T-helper 2 cell treated with Interferon-gamma antibody and Interleukin-4, amounts not matched to agents 5 μg/mL and 100 μg/mL, for 36 hours (primary cell): ENCODE results near the gene REG4.
A peak's percentile ranks its signal among the peaks of the same experiment; 100 is the strongest.

ENCODE experiments used
- DNase-seq: peaks from one replicate; pipeline ENCODE4 v3.0.0; 2021; ENCODE audit warnings: low spot score
- H3K27ac Mint-ChIP-seq: one replicate; pipeline ENCODE4 v1.8.0; 2021; ENCODE audit warnings: mild to moderate bottlenecking, mixed read lengths
- H3K27me3 Mint-ChIP-seq: one replicate; pipeline ENCODE4 v1.8.0; 2021; ENCODE audit warnings: low read depth, mixed read lengths
- H3K36me3 Mint-ChIP-seq: one replicate; pipeline ENCODE4 v1.8.0; 2021; ENCODE audit warnings: low read depth, mixed read lengths
- H3K4me1 Mint-ChIP-seq: one replicate; pipeline ENCODE4 v1.8.0; 2021; ENCODE audit warnings: low read depth, mixed read lengths
- H3K4me3 Mint-ChIP-seq: one replicate; pipeline ENCODE4 v1.8.0; 2022; ENCODE audit warnings: mild to moderate bottlenecking, moderate library complexity, mixed read lengths
- H3K9me3 Mint-ChIP-seq: one replicate; pipeline ENCODE4 v1.8.0; 2021; ENCODE audit warnings: mixed read lengths

The REG4 gene

DNA sequence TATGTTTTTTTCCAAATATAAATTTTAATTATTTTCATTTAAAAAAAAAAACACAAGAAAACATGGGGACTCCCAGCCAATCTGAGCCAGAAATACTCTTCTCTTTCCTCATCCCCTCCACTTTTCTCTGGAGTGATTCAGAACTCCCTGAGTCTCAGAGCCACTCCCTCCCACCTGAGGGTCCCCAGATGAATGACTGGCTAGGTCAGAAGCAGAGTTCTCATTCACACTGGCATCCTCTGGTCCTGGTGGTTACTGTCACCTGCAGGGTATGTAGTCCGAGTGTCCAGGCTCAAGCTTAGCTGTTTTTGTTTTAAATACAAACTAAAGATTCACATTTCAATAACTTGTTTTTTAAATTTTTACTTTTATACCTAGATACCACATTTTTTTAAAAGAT is 48.9 kb downstream of the REG4 start:
- H3K27ac Mint-ChIP-seq, result no peak overlapping the region
- H3K27me3 Mint-ChIP-seq, result peaks cover 58% of the 10 kb centered on the region
- H3K4me3 Mint-ChIP-seq, result no peak overlapping the region
- no peaks in the 10 kb centered on the region for H3K9me3 Mint-ChIP-seq
- DNase-seq, result no peak
- peaks cover 2% of the 10 kb centered on the region for H3K4me1 Mint-ChIP-seq
- no peaks in the 10 kb centered on the region for H3K36me3 Mint-ChIP-seq

DNA sequence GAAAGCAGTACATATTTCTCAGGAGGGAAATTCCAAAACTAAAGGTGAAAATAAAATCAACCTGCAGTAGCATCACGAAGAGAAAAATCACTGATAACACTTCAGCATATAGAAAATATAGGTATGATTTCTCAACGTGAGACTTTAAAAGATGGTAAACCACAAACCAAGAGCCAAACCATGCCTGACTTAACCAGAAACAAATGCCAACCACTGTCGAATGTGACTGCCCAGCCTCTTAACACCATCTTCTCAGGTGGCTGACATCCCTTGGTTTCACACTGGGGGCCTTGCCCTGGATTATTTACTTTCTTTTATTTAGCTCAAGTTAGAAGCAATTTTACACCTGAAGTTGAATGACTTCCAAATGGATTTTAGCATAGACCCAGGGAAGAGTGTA is 52.7 kb downstream of the REG4 start:
- no peak overlapping the region for H3K4me3 Mint-ChIP-seq
- H3K9me3 Mint-ChIP-seq, result no peaks in the 10 kb centered on the region
- peaks cover 2% of the 10 kb centered on the region for H3K4me1 Mint-ChIP-seq
- peaks cover 44% of the 10 kb centered on the region for H3K27me3 Mint-ChIP-seq
- no peak for DNase-seq
- no peaks in the 10 kb centered on the region for H3K36me3 Mint-ChIP-seq
- H3K27ac Mint-ChIP-seq, result no peak overlapping the region

DNA sequence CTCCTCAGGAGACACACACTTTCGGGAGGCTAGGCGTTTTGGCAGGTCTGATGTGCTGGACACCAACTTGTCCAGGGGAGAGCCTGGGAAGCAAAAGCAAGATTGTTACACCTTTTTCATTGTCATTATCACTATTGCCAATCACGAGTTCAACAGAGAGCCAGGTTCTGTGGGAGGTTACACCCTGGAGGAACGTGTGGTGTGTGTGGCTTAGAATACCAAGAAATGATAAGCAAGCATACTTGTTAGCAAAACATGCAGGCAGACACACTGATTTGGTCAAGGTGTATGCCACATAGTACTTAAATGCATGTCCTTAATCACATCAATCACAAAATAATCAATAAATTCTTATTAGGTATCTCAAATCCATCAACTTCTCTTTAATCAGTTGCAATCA is 58.7 kb downstream of the REG4 start:
- no peak for DNase-seq
- H3K4me3 Mint-ChIP-seq, result peak overlapping the region; percentile 63
- H3K9me3 Mint-ChIP-seq, result no peaks in the 10 kb centered on the region
- peak overlapping the region; percentile 44 for H3K27ac Mint-ChIP-seq
- no peaks in the 10 kb centered on the region for H3K36me3 Mint-ChIP-seq
- H3K27me3 Mint-ChIP-seq, result peaks cover 50% of the 10 kb centered on the region
- H3K4me1 Mint-ChIP-seq, result peaks cover 12% of the 10 kb centered on the region

DNA sequence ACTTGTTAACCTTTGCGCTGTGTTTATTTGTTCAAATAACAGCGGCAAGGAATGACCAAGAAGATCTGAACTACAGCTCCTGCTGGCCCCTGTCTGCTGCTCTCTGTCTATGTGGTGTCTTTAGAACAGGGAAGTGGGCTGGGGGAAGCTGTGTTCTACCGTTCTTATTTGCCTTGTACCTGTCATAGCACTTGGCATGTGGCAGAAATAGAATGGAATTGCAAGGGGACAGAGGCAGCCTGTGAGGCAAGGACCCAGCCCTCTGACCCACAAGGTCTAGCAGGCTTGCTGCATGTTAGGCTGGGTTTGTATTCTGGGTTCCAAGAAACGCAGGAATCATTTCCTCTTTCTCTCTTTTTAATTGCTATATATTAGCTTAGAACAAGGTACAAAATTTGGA is 63.2 kb downstream of the REG4 start:
- Mint-ChIP-seq H3K9me3 (no peaks in the 10 kb centered on the region), H3K27ac (no peak overlapping the region), H3K4me1 (peaks cover 18% of the 10 kb centered on the region), H3K36me3 (peaks cover 10% of the 10 kb centered on the region), H3K27me3 (peaks cover 30% of the 10 kb centered on the region), H3K4me3 (no peak overlapping the region)
- DNase-seq, result no peak

DNA sequence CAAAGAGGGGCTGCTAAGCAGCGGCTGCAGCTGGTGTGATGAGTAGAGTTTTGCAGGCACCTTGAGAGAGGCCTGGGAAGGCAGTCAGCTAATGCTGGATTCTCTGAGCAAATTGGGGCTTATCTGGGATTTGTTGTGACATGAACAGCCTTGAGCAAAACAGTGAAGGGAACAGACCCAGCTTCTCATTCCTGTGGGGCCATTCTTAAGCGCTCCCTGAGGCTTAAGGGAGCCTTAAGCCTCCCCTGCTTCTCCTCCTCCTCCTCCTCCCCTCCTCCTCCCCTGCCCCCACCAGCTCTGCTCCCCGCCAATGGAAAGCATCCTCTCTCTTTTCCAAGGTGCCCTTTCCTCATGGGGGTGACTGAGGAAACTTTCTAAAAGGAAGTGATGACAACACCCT is 63.8 kb downstream of the REG4 start:
- H3K27me3 Mint-ChIP-seq, result peaks cover 28% of the 10 kb centered on the region
- H3K4me1 Mint-ChIP-seq, result peaks cover 17% of the 10 kb centered on the region
- DNase-seq, result no peak
- no peak overlapping the region for H3K27ac Mint-ChIP-seq
- H3K9me3 Mint-ChIP-seq, result no peaks in the 10 kb centered on the region
- H3K36me3 Mint-ChIP-seq, result peaks cover 10% of the 10 kb centered on the region
- no peak overlapping the region for H3K4me3 Mint-ChIP-seq

DNA sequence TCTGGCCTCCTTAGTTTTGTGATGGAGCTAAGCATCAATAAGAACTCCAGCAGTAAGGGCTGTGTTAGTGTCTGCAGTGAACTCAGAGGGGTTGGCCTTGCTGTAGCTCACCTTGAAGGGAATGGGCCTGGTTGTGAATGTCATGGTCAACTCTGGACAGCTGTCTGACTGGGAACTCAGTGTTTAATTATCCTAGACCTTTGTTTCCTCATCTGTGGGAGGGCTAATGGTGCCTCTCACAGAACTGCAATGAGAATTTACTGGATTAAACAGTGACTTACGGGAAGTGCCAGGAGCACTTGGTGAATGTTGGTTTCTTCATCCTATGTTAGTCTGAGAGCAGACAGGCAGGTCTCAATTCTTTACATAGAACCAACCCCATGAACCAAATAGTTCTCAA is 66.2 kb downstream of the REG4 start:
- no peak for DNase-seq
- Mint-ChIP-seq H3K27me3 (peaks cover 11% of the 10 kb centered on the region), H3K27ac (no peak overlapping the region), H3K4me1 (peaks cover 10% of the 10 kb centered on the region), H3K36me3 (peaks cover 13% of the 10 kb centered on the region), H3K4me3 (no peak overlapping the region), H3K9me3 (no peaks in the 10 kb centered on the region)

DNA sequence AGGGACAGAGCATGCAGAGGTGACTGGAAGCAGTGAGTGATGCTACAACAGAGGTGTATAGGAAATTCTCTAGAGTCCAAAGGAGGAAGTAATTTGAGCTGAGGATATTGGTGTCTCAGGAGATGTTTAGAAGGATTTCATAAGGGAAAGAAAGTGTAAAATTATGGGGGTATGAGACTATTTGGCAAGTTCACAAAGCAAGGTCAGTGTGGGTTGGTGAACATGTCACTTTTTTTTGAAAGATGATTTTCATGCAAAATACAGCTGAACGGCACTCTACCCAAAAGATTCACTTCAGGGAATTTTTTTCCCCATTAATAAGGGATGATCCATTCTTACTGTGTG is 66.7 kb downstream of the REG4 start:
- no peaks in the 10 kb centered on the region for H3K9me3 Mint-ChIP-seq
- no peak for DNase-seq
- H3K36me3 Mint-ChIP-seq, result peaks cover 18% of the 10 kb centered on the region

More for the DNA sequence above, 66.7 kb downstream of the REG4 start:
- peaks cover 6% of the 10 kb centered on the region for H3K27me3 Mint-ChIP-seq
- peaks cover 8% of the 10 kb centered on the region for H3K4me1 Mint-ChIP-seq
- no peak overlapping the region for H3K27ac Mint-ChIP-seq
- H3K4me3 Mint-ChIP-seq, result no peak overlapping the region
